Measurements from ENCODE around the gene CC2D1A.

The CC2D1A gene

GRCh38 chr19:13974073-13974472 is 68.1 kb downstream of the CC2D1A start:
- DNase-seq (ENCODE audit: low read depth in 1 of 2, low spot score in 1 of 2) = no peak

GRCh38 chr19:13975870-13976269 is 69.9 kb downstream of the CC2D1A start:
- H3K27ac ChIP-seq (replicated peaks) = no peak overlapping the region
- DNase-seq (ENCODE audit: low read depth in 1 of 2, low spot score in 1 of 2) = no peak

More at GRCh38 chr19:13974073-13974472, 68.1 kb downstream of the CC2D1A start:
- Histone ChIP-seq H3K27me3 (ENCODE audit: insufficient read depth, poor library complexity, severe bottlenecking) (no peaks in the 10 kb centered on the region), H3K4me3 (replicated peaks; ENCODE audit: insufficient read depth, low read length) (no peak overlapping the region), H3K27ac (replicated peaks) (no peak overlapping the region)
- TF ChIP-seq SPI1 (IDR thresholded peaks at IDR 0.05; ENCODE audit: borderline replicate concordance, low read depth) = no peak
- TF ChIP-seq GABPA (IDR thresholded peaks at IDR 0.05; ENCODE audit: low read depth) = no peak
- TF ChIP-seq POLR2AphosphoS5 (IDR thresholded peaks at IDR 0.05; ENCODE audit: low read depth) = no peak
- TF ChIP-seq REST (IDR thresholded peaks at IDR 0.05; ENCODE audit: insufficient replicate concordance, low read depth) = no peak
- TF ChIP-seq CTCF (IDR thresholded peaks at IDR 0.05; ENCODE audit: insufficient read depth, low read length) = no peak

GRCh38 chr19:13976446-13976845 is 70.4 kb downstream of the CC2D1A start:
- TF ChIP-seq CTCF (IDR thresholded peaks at IDR 0.05; ENCODE audit: insufficient read depth, low read length) (no peak), GABPA (IDR thresholded peaks at IDR 0.05; ENCODE audit: low read depth) (no peak), POLR2AphosphoS5 (IDR thresholded peaks at IDR 0.05; ENCODE audit: low read depth) (no peak), SPI1 (IDR thresholded peaks at IDR 0.05; ENCODE audit: borderline replicate concordance, low read depth) (no peak)
- Histone ChIP-seq H3K27me3 (ENCODE audit: insufficient read depth, poor library complexity, severe bottlenecking) (no peaks in the 10 kb centered on the region), H3K4me3 (replicated peaks; ENCODE audit: insufficient read depth, low read length) (no peak overlapping the region), H3K27ac (replicated peaks) (no peak overlapping the region)
- DNase-seq (ENCODE audit: low read depth in 1 of 2, low spot score in 1 of 2) = no peak

More at GRCh38 chr19:13975870-13976269, 69.9 kb downstream of the CC2D1A start:
- no peak for TF ChIP-seq SPI1 (IDR thresholded peaks at IDR 0.05; ENCODE audit: borderline replicate concordance, low read depth)
- TF ChIP-seq POLR2AphosphoS5 (IDR thresholded peaks at IDR 0.05; ENCODE audit: low read depth) = no peak
- no peak for TF ChIP-seq CTCF (IDR thresholded peaks at IDR 0.05; ENCODE audit: insufficient read depth, low read length)
- no peak for TF ChIP-seq REST (IDR thresholded peaks at IDR 0.05; ENCODE audit: insufficient replicate concordance, low read depth)
- no peak for TF ChIP-seq GABPA (IDR thresholded peaks at IDR 0.05; ENCODE audit: low read depth)
- Histone ChIP-seq H3K4me3 (replicated peaks; ENCODE audit: insufficient read depth, low read length) (no peak overlapping the region), H3K27me3 (ENCODE audit: insufficient read depth, poor library complexity, severe bottlenecking) (no peaks in the 10 kb centered on the region)

GRCh38 chr19:13977803-13978202 is 71.8 kb downstream of the CC2D1A start:
- DNase-seq (ENCODE audit: low read depth in 1 of 2, low spot score in 1 of 2) = no peak
- H3K4me3 ChIP-seq (replicated peaks; ENCODE audit: insufficient read depth, low read length) = no peak overlapping the region
- H3K27me3 ChIP-seq (ENCODE audit: insufficient read depth, poor library complexity, severe bottlenecking) = no peaks in the 10 kb centered on the region
- TF ChIP-seq GABPA (IDR thresholded peaks at IDR 0.05; ENCODE audit: low read depth) (no peak), REST (IDR thresholded peaks at IDR 0.05; ENCODE audit: insufficient replicate concordance, low read depth) (no peak), POLR2AphosphoS5 (IDR thresholded peaks at IDR 0.05; ENCODE audit: low read depth) (no peak), SPI1 (IDR thresholded peaks at IDR 0.05; ENCODE audit: borderline replicate concordance, low read depth) (no peak), CTCF (IDR thresholded peaks at IDR 0.05; ENCODE audit: insufficient read depth, low read length) (no peak)
- H3K27ac ChIP-seq (replicated peaks) = no peak overlapping the region
